Stimulated activated CD8-positive, alpha-beta memory T cell treated with anti-CD3 and anti-CD28 coated beads, Interleukin-12 subunit alpha, Interleukin-12 subunit beta, amount 100 ng/mL, for 24 hours (primary cell): ENCODE results near the gene IL1RN.
"Not testable (repeated sequence)": the region's sequence is repeated elsewhere in the genome, so short reads cannot be mapped to it uniquely, and the experiment has no call there.

Experiments used
- DNase-seq: peaks from one replicate; pipeline ENCODE4 v3.0.0-alpha.2; 2020; ENCODE audit errors: extremely low read depth

The IL1RN gene, protein sequence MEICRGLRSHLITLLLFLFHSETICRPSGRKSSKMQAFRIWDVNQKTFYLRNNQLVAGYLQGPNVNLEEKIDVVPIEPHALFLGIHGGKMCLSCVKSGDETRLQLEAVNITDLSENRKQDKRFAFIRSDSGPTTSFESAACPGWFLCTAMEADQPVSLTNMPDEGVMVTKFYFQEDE

DNA sequence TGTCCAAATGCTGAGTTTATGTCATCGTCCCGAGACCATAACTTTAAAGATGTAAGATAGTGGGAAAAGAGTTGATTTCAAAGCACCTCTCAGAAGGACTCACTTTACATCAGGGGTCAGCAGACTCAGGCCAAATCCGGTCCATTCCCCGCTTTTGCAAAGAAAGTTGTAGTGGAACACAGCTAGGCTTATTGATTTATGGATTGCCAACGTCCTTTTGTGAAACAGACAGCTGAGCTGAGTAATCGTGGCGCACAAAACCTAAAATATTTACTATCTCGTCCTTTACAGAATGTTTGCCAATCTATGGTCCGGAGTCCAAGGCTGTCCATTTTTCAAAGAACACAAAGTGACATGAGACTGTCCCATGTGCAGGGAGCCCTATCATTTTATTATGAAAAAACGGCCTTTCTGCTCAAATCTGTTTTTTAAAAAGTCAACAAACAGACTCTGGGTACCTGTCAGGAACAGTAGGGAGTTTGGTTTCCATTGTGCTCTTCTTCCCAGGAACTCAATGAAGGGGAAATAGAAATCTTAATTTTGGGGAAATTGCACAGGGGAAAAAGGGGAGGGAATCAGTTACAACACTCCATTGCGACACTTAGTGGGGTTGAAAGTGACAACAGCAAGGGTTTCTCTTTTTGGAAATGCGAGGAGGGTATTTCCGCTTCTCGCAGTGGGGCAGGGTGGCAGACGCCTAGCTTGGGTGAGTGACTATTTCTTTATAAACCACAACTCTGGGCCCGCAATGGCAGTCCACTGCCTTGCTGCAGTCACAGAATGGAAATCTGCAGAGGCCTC, at the start of gene IL1RN:
IL1RN (plus strand) TSS at position 754 of the 801 bp plus-strand sequence; CDS start at position 781, 27 bp downstream.
- no peak for DNase-seq

DNA sequence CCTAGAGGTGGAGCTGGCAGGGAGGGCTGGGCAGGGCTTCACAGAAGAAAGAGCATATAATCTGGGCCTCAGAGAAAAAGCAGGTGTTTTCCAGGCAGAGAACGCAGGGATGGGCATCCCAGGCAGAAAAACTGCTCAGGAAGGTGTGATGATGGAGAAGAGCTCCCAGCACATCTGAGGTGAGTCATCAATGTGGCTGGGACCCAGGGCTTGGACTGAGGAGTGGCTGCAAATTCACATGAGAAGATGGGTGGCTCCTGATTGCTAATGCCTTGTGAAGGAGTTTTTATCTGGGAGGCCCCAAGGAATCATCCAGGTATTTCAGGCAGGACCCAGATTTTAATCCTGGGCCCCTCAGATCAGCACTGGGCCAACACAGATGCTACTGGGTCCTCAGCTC, 49.5 kb upstream of the IL1RN start:
- DNase-seq, result no peak

DNA sequence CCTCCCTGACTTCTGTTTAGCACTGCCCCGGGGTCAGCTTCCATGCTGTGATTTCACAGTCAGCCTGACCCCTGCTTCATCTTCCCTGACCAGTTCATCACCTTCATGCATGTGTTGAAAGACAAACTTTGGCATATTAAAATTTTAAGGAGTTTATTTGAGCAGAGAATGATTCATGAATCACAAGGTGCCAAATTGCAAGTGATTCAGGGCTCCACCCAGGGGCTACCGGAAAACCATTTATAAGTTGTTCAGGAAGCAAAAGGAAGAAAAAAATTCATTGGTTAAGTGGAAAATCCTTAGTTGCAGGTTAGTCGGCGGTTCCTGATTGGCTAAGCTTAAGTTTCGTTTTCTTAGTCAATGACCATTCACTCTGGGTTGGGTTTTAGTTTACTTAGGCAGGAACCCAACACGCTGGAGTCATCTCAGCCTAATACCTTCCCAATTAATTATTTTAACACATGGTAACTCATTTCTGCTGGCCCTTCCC, 49.0 kb upstream of the IL1RN start:
- no peak for DNase-seq

DNA sequence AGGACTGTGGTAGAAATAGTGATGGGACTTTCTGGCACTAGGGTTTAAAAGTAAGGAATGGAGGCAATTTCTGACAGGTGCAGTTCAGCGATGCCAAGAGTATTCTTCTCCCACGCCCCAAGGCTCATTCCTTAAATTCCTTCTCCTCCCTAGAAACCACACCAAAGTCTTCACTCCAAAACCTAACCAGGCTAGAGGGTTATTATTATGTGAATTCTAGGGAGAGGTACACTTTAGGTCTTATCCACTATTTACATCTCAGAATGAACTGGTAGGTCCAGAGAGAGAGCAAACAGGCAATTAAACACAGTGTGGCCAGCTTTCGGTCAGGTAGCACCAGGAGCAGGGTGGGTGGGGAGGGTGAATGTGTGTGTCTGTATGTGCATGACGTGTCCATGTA, 48.3 kb upstream of the IL1RN start:
- no peak for DNase-seq

DNA sequence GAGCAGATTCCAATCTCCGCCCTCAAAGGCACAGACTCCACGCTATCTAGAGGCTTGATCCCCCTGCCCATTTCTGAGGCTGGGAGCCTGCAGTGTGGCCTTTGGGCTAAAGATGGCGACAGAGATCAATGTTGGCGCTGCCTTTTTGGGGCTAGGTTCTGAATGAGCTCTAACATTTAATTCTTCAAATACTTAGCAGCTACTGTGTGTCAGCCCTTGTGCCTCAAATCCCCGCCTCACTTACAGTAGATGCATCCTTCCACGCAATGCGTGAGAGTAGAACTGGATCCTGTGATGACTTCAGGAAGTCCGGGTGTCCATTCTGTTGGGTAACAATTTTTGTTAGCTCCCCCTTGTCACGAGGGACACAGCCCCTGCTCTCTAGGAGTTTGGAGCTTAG, 47.3 kb upstream of the IL1RN start:
- DNase-seq, result no peak

DNA sequence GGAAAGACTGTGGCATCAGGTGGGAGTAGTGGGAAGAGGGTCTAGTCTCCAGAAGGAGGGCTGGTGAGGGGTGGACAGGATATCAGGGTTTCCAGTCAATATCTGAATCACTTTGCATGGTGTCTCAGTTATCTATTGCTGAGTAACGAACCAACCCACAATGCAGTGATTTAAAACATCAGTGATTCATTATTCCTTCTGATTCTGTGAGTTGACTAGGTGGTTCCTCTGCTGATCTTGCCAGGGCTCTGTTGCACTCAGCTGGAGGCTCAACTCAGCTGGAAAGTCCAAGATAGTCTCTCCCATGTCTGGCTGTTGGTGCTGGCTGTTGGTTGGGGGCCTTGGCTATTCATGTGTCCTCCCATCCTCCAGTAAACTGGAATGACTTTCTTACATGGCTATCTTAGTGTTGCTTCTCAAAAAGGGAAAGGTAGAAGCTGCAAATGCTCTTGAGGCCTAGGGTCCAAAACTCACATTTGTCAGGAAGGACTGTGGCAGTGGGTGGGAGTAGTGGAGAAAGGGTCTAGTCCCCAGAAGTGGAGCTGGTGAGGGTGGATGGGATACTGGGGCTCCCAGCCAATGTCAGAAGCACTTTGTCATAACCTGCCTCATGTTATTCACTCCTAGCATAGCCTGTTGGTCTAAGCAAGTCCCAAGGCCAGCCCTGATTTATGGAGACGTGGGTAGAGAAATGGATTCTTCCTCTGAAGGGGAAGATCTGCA, 45.7 kb upstream of the IL1RN start:
- DNase-seq, result no peak

DNA sequence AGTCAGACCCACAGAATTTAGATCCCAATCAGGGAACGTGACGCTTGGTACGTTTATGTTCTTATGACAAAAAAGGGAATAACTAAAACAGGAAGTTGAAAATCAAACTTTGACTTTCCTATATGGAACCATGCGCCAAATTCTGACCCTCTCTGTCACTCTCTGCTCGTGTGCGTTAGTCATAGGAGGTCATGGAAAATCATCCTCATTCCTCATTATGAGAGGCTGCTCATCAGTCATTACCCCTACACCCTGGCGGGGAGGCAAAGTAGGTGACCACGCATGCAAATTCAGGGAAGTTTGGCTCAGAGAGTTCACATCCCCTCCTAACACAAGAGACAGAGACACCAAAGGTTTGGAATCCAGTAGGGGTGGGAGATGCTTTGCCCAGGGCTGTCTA, 44.1 kb upstream of the IL1RN start:
- DNase-seq, result no peak

DNA sequence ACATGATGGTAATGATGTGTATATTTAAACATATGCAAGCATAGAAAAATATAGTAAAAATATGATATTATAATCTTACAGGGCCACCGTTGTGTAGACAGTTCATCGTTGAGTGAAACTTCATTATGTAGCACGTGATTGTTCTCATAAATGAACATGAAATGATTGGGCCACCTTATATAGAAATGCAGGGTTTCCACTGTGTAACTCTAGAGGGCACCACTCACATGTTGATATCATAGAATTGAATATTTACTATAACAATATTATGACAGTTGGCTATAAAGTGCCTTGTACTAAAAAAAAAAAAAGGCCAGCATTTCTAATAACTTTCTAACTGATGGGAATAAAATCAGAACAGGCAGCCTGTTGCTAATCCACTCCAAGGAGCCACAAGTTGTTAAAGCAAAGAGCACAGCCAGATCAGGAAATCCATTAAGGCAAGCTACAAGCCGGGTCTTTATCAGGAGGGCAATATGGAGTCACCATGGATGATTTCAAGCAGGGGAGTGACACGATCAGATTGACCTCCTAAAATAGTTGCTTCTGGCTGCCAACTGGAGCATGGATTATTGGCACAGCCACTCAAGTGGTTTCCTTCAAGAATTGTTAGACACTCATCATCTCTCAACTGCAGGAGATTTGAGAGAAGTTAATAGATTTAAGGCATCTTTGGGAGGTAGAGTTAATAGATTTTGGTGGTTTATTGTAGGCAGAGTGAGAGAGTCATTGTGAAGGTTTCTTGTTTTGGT, 43.0 kb upstream of the IL1RN start:
- no peak for DNase-seq

DNA sequence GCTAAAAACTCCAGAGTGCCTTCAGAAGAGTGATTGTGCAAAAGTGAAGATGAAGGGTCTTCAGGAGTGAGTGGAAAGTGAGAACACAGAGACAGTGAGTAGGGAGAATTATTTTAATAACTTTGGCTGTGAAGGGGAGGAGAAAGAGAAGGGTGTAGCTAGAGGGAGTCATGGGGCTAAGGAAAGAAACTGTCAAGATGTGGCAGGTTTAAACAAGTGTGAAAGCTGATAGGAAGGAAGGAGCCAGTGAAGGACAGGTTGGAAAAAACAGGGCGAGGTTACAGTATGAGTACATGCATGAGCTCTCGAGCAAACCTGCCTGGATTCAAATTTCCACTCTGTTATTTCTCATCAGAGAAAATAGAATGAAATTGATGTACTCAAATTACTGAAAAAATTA, 41.9 kb upstream of the IL1RN start:
- DNase-seq, result no peak

DNA sequence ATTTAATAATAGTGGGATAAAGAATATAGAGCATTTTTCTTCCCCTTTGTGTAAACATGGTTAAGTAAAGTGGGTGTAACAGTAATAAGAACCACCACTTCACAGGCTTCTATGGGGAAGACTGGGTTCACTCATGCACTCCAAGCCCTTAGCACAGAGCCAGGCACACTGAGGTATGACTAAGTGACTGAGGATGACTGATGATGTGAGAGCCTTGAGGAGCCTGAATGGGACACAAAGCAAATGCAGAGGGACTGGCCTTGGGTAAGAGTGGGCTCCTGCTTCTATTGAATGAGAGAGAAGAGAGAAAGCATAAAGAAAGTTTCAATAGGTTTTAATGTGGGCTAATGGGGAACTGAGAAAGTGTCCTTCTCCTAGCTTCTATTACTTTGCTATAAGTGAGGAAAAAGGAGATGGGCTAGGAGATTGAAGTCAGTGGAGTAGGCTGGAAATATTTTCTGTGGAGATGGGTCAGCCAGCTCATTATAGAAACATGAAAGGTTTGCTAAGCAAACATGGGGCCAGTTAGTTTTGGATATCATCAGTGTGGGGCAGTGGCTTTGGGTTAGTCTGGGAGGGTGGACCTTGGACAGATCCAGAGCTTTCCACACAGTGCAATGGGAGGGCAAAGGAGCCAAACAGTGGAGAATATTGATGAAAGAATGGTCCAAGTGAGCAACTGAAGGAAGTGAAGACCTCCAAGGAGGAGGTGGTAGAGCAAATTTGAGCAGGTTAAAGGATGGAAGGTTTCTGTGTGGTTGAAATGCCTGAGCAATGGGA, 39.0 kb upstream of the IL1RN start:
- no peak for DNase-seq

DNA sequence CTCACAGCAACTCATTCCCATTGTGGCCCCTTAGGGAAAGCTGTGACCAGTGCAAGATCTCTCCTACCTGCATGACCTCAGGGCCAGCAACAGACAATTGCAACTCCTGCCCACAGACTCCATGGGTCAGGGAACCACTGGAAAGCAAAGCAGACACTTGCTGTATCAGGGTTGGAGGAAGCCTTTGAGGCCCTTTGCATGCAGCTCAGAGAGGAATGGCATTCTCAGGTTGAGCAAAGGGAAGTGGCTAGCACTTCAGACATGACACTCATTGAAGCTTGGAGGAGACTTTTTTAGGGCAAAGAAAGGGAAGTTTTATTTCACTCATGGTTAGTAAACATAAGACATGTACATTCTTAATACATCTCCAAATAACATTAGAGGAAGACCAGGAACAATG, 37.5 kb upstream of the IL1RN start:
- DNase-seq, result no peak

DNA sequence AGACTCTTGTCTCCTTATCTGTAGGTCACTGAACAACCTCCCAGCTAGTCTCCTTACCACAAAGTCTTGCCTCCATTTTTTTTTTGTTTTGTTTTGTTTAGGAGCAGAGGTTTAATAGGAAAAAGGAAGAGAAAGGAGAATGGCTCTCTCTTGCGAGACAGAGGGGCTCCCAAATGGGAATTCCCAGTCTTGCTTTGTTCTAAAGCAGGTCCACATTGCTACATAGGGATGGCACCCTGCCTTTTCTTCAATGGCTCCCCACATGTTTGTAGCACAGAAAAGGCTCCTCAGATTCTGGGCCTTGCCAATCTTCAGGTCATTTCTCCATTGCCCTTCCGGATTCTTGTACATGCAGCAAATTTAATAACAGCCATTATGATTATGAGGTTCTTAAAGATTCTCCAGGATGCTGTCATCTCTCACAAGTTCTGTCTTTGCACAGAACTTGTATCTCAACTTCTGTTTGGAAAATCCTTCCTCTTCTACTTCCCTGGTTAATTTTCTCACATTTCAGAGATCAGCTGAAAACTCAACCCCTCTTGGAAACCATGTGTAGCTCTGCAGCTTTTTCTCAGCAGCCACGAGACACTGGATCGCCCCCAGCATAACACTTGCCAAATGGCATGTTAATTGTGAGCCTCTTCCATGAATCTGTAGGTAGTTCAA, 36.0 kb upstream of the IL1RN start:
- DNase-seq, result no peak

DNA sequence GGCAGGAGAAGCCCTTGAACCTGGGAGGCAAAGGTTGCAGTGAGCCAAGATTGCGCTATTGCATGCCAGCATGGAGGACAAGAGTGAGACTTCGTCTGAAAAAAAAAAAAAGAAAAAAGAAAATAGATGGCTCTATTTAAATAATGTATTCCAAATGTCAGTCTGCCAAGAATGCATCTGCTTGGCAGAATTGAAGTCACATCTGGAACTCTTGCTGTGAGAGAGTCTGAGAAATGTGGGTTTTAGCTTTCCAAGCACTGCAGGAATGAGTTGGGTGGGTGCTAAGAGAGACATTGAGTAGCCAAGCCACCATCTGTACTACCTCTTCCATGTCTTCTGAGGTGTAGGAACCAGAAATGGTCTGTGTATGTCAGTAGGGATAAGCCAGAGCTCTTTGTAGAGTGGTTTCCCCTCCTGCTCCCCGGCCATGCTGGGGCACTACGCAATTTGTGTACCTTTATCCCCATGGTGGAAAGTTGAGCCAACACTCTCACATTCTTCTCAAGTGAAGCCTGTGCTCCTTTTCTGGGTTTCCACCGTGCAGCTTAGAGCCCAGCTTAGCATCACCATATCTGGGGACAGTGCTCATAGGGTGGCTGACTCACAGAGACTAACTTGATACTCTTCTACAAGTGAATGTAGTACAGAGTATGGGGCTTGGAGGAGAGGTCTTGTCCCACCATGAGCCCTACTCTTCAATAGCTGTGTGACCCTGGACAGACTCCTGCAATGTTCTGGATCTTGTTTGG, 34.4 kb upstream of the IL1RN start:
- DNase-seq, result no peak

DNA sequence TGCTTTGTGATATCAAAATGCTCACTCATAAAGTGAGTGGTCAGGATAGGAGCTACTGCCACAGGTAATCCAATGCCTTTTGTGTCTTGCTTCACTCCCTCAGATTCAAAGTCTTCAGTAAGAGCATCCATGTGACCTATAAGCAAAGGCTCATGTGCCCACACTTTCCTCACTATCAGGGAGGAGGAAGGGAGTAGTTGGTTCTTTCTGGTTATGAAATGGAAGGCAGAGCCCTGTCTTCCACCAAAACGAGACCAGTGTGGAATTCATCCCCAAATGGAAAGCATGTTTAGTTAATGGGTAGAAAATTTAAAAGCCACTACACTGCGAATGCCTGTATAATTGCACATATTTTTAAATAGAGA, 33.8 kb upstream of the IL1RN start:
- no peak for DNase-seq

DNA sequence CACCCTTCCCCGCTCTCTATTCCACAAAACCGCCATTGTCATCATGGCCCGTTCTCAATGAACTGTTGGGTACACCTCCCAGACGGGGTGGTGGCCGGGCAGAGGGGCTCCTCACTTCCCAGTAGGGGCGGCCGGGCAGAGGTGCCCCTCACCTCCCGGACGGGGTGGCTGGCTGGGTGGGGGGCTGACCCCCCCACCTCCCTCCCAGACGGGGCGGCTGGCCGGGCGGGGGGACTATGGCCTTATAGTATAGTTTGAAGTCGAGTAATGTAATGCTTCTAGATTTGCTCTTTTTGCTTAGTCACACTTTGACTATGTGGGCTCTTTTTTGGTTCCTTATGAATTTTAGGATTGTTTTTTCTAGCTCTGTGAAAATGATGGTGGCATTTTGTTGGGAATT, 31.1 kb upstream of the IL1RN start:
- not testable (repeated sequence) for DNase-seq

DNA sequence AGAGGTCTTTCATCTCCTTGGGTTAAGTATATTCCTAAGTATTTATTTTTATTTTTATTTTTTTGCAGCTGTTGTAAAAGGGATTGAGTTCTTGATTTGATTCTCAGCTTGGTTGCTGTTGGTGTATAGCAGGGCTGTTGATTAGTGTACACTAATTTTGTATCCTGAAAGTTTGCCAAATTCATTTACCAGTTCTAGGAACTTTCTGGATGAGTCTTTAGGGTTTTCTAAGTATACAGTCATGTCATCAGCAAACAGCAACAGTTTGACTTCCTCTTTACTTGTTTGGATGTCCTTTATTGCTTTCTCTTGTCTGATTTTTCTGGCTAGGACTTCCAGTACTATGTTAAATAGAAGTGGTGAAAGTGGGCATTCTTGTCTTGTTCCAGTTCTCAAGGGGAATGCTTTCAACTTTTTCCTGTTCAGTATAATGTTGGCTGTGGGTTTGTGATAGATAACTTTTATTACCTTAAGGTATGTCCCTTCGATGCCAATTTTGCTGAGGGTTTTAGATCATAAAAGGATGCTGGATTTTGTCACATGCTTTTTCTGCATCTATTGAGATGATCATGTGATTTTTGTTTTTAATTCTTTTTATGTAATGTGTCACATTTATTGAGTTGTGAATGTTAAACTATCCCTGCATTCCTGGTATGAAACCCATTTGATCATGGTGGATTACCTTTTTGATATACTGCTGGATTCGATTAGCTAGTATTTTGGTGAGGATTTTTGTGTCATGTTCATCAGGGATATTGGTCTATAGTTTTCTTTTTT, 30.4 kb upstream of the IL1RN start:
- DNase-seq, result not testable (repeated sequence)

DNA sequence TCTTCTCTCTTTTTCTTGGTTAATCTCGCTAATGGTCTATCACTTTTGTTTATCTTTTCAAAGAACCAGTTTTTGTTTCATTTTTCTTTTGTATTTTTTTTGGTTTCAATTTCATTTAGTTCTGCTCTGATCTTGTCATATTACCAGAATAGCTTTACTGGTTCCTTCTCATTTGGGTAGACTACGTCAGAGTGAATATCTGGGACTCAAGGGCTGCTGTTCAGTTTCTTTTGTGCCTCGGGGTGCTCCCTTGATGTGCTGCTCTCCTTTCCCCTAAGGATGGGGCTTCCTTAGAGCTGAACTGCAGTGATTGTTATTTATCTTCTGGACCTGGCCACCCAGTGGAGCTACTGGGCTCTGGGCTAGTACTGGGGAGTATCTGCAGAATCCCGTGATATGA, 29.4 kb upstream of the IL1RN start:
- DNase-seq, result no peak

DNA sequence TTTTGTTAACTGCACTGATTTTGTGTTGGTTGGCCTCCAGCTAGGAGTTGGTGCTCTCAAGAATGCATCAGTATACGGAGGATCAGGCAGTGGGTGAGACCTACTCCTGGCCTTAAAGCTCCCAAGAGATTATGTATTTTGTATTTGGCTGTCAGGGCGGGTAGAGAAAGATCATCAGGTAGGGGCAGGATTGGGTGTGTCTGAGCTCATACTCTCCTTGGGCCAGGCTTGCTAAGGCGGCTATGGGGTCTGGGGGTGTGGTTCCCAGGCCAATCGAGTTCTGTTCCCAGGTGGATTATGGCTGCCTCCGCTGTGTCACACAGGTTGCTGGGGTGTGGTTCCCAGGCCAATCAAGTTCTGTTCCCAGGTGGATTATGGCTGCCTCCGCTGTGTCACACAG, 28.9 kb upstream of the IL1RN start:
- DNase-seq, result no peak

DNA sequence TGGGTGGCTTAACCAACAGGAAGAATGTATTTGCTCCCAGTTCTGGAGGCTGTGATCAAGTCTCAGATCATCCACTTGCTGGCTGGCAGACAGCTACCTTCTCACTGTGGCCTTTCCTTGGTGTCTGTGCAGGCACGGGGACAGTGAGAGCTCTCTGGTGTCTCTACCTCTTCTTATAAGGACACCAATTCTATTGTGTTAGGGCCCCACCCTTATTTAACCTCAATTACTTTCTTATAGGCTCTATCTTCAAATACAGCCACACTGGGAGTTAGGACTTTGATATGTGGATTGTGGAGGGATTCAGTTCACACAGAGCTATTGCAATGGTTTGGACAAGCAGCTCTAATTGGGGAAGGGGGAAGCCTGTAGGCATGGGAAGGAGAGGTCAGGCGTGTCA, 25.3 kb upstream of the IL1RN start:
- DNase-seq, result no peak
